Keratinocyte (primary cell): ENCODE results near the gene LSM14A. TPM values are rescaled to one million over a fixed set of nuclear protein-coding genes. Genes with fewer than 3 reads are reported as not detected.

Experiments used
- DNase-seq: peaks from one replicate; pipeline ENCODE4 v3.0.0-alpha.2; 2011; ENCODE audit warnings: low read depth, missing footprints, low spot score
- FAIRE-seq: peaks from 2 replicates; lab custom pipeline; 2011; peaks lifted over from hg19 to GRCh38; lab: Jason Lieb, UNC
- H2AFZ ChIP-seq: 2 replicates; pipeline ENCODE4 v1.6.0; 2012; ENCODE audit warnings: low read length, control low read depth, inconsistent platforms; ENCODE audit not compliant: control insufficient read depth
- H3K27ac ChIP-seq: 2 replicates; pipeline ENCODE4 v1.5.1; 2011; ENCODE audit warnings: low read length; ENCODE audit not compliant: control insufficient read depth, insufficient read depth
- H3K27me3 ChIP-seq: 3 replicates; pipeline ENCODE4 v1.6.0; 2011; ENCODE audit warnings: low read length; ENCODE audit not compliant: control insufficient read depth, insufficient read depth; ENCODE audit errors: extremely low read depth
- H3K36me3 ChIP-seq, 2 experiments: 2 replicates in 1 of 2; 3 replicates in 1 of 2; pipeline ENCODE4 v1.5.1; 2011; ENCODE audit warnings: low read length in 2 of 2, mild to moderate bottlenecking in 1 of 2; ENCODE audit not compliant: control insufficient read depth in 2 of 2, insufficient read depth in 2 of 2; ENCODE audit errors: extremely low read depth in 1 of 2
- H3K4me1 ChIP-seq: 3 replicates; pipeline ENCODE4 v1.5.1; 2011; ENCODE audit warnings: low read length; ENCODE audit not compliant: control insufficient read depth, insufficient read depth; ENCODE audit errors: extremely low read depth
- H3K4me2 ChIP-seq: 3 replicates; pipeline ENCODE4 v1.6.0; 2011; ENCODE audit warnings: low read depth, low read length; ENCODE audit not compliant: control insufficient read depth, insufficient read depth; ENCODE audit errors: extremely low read depth
- H3K4me3 ChIP-seq, 3 experiments: fragments of 200-600 bp in 1 of 3; sonication (generic) in 1 of 3; 2 replicates in 2 of 3; 3 replicates in 1 of 3; pipeline ENCODE4 v1.5.1; 2011 to 2016; ENCODE audit warnings: low read length in 3 of 3, mild to moderate bottlenecking in 3 of 3, control low read depth in 2 of 3, inconsistent platforms in 1 of 3, low read depth in 1 of 3, mixed read lengths in 1 of 3, mixed run types in 1 of 3, moderate library complexity in 1 of 3; ENCODE audit not compliant: control insufficient read depth in 2 of 3, insufficient read depth in 2 of 3; ENCODE audit errors: extremely low read depth in 1 of 3
- H3K79me2 ChIP-seq: 2 replicates; pipeline ENCODE4 v1.6.0; 2012; ENCODE audit warnings: low read length; ENCODE audit not compliant: control insufficient read depth, insufficient read depth
- H3K9ac ChIP-seq: 3 replicates; pipeline ENCODE4 v1.6.0; 2011; ENCODE audit warnings: low read length; ENCODE audit not compliant: control insufficient read depth, insufficient read depth; ENCODE audit errors: extremely low read depth
- H3K9me1 ChIP-seq: 3 replicates; pipeline ENCODE4 v1.6.0; 2011; ENCODE audit warnings: low read length; ENCODE audit not compliant: control insufficient read depth, insufficient read depth; ENCODE audit errors: extremely low read depth
- H3K9me3 ChIP-seq: 2 replicates; pipeline ENCODE4 v1.5.1; 2012; ENCODE audit warnings: low read depth, low read length; ENCODE audit not compliant: control insufficient read depth
- H4K20me1 ChIP-seq: 3 replicates; pipeline ENCODE4 v1.6.0; 2011; ENCODE audit warnings: low read length; ENCODE audit not compliant: control insufficient read depth, insufficient read depth; ENCODE audit errors: extremely low read depth
- EZH2 ChIP-seq: IDR thresholded peaks from one replicate; pipeline ENCODE4 v1.6.1; 2012; ENCODE audit warnings: inconsistent platforms, mild to moderate bottlenecking, low read length, moderate library complexity
- dilution Hi-C: fragments of 300-500 bp; cut with MboI; formaldehyde crosslinking; loops from one replicate; pipeline ENCODE4 v1.7.0; 2020; ENCODE audit warnings: low sequenced_read_pairs; ENCODE audit not compliant: extremely low pct_ligation_motif_present
- polyA plus RNA-seq, 5 experiments: library from polyadenylated mRNA; depleted of rRNA in 3 of 5; stranded (reverse) in 3 of 5; stranded (forward) in 1 of 5; unstranded in 1 of 5; fragments of >200 nt; gene quantifications; 1 replicate in 1 of 5; 2 replicates in 3 of 5; 3 replicates in 1 of 5; pipeline versions ENCODE4 v1.2.1 to v1.2.3, GENCODE V29; 2011 to 2012; ENCODE audit warnings: missing spikeins in 2 of 5, low read depth in 1 of 5, low replicate concordance in 1 of 5
- TF ChIP-seq, protein P1 (sequence below), 3 experiments: IDR thresholded peaks in 1 of 3; conservative IDR thresholded peaks in 1 of 3; optimal IDR thresholded peaks in 1 of 3; 2 replicates in 2 of 3; 3 replicates in 1 of 3; pipeline versions ENCODE3 to v1.5.1; 2011; ENCODE audit warnings: low read length in 3 of 3, mild to moderate bottlenecking in 3 of 3, moderate library complexity in 2 of 3, control low read depth in 1 of 3, inconsistent platforms in 1 of 3; ENCODE audit not compliant: insufficient read depth in 2 of 3; ENCODE audit errors: extremely low read depth in 1 of 3

The LSM14A gene
- polyA plus RNA-seq, 1 donor (not counting 4 experiments of a cell fraction or from before 2014, with no cell fraction given): 103 TPM

DNA sequence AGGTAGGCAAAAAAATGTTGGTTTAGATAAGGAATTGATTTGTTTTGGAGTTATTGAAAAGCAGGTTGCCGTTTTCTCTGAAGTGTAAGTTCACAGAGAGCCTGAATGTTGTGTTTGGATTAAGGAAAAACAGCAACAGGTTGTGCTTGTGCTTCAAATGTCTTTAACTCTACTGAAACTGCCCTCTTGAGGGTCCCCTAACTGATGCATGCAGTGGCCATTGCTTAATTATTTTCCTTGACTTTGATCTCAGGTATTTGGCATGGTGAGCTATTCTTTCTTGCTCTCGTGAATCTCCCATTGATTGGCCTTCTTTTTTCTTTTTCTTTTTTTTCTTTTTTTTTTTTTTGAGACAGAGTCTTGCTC, 85.2 kb downstream of the LSM14A start:
- no peak overlapping the region for H3K4me2 ChIP-seq
- H3K9ac ChIP-seq: no peak overlapping the region
- H3K27ac ChIP-seq: no peak overlapping the region
- no peak overlapping the region for H2AFZ ChIP-seq
- peaks cover 23% of the 10 kb centered on the region for H3K79me2 ChIP-seq
- H3K4me3 ChIP-seq: no peak overlapping the region
- no peak for TF ChIP-seq EZH2
- TF ChIP-seq, protein P1, sequence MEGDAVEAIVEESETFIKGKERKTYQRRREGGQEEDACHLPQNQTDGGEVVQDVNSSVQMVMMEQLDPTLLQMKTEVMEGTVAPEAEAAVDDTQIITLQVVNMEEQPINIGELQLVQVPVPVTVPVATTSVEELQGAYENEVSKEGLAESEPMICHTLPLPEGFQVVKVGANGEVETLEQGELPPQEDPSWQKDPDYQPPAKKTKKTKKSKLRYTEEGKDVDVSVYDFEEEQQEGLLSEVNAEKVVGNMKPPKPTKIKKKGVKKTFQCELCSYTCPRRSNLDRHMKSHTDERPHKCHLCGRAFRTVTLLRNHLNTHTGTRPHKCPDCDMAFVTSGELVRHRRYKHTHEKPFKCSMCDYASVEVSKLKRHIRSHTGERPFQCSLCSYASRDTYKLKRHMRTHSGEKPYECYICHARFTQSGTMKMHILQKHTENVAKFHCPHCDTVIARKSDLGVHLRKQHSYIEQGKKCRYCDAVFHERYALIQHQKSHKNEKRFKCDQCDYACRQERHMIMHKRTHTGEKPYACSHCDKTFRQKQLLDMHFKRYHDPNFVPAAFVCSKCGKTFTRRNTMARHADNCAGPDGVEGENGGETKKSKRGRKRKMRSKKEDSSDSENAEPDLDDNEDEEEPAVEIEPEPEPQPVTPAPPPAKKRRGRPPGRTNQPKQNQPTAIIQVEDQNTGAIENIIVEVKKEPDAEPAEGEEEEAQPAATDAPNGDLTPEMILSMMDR (optimal IDR thresholded peaks at IDR 0.05 in 1 of 3, IDR thresholded peaks at IDR 0.05 in 1 of 3, conservative IDR thresholded peaks at IDR 0.05 in 1 of 3; ENCODE audit: extremely low read depth in 1 of 3, insufficient read depth in 2 of 3, low read length in 3 of 3): no peak
- H3K9me1 ChIP-seq: no peaks in the 10 kb centered on the region
- dilution Hi-C loops: no loop called here
- H3K36me3 ChIP-seq: no peaks in the 10 kb centered on the region
- H3K9me3 ChIP-seq: no peaks in the 10 kb centered on the region
- DNase-seq (no peak), FAIRE-seq (no peak)
- peaks cover 6% of the 10 kb centered on the region for H3K4me1 ChIP-seq
- H4K20me1 ChIP-seq: no peaks in the 10 kb centered on the region
- H3K27me3 ChIP-seq: no peaks in the 10 kb centered on the region

DNA sequence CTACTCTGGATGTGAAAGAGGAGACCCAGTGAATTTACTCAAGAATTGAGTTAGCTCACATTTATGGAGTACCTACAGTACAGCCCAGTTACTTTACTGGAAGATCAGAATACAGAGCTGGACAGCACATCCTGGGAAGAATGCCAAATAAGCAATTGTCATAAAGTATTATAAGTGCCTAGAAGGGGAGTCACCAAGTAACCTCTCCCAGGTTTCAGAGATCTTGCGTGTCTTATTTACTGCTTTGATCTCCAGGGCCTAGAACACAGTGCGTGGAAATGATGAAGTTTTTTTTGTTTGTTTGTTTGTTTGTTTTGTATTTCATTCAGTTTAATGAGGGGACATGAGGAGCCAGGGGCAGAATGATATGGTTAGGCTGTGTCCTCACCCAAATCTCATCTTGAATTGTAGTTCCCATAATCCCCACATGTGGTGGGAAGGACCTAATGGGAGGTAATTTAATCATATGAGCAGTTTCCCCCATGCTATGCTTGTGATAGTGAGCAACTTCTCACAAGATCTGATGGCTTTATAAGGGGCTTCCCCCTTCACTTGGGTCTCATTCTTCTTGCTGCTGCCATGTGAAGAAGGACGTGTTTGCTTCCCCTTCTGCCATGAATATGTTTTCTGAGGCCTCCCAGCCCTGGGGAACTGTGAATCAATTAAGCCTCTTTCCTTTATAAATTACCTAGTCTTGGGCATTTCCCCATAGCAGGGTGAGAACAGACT, 87.2 kb downstream of the LSM14A start:
- Histone ChIP-seq H3K27ac (no peak overlapping the region), H3K9ac (no peak overlapping the region), H3K27me3 (no peaks in the 10 kb centered on the region), H3K79me2 (peaks cover 28% of the 10 kb centered on the region), H3K36me3 (no peaks in the 10 kb centered on the region), H4K20me1 (peaks cover 2% of the 10 kb centered on the region), H2AFZ (no peak overlapping the region), H3K9me1 (no peaks in the 10 kb centered on the region), H3K4me2 (no peak overlapping the region), H3K4me3 (no peak overlapping the region), H3K4me1 (peaks cover 11% of the 10 kb centered on the region), H3K9me3 (no peaks in the 10 kb centered on the region)
- DNase-seq: no peak
- TF ChIP-seq EZH2: no peak
- TF ChIP-seq, protein P1 (optimal IDR thresholded peaks at IDR 0.05 in 1 of 3, IDR thresholded peaks at IDR 0.05 in 1 of 3, conservative IDR thresholded peaks at IDR 0.05 in 1 of 3; ENCODE audit: extremely low read depth in 1 of 3, insufficient read depth in 2 of 3, low read length in 3 of 3): no peak
- peak; percentile 20 for FAIRE-seq
- dilution Hi-C loops: no loop called here
